ENCODE results near the gene RNF168.
A peak's percentile ranks its signal among the peaks of the same experiment; 100 is the strongest.
"Not testable (repeated sequence)": the region's sequence is repeated elsewhere in the genome, so short reads cannot be mapped to it uniquely, and the experiment has no call there.

RNF168 gene, protein sequence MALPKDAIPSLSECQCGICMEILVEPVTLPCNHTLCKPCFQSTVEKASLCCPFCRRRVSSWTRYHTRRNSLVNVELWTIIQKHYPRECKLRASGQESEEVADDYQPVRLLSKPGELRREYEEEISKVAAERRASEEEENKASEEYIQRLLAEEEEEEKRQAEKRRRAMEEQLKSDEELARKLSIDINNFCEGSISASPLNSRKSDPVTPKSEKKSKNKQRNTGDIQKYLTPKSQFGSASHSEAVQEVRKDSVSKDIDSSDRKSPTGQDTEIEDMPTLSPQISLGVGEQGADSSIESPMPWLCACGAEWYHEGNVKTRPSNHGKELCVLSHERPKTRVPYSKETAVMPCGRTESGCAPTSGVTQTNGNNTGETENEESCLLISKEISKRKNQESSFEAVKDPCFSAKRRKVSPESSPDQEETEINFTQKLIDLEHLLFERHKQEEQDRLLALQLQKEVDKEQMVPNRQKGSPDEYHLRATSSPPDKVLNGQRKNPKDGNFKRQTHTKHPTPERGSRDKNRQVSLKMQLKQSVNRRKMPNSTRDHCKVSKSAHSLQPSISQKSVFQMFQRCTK

DNA sequence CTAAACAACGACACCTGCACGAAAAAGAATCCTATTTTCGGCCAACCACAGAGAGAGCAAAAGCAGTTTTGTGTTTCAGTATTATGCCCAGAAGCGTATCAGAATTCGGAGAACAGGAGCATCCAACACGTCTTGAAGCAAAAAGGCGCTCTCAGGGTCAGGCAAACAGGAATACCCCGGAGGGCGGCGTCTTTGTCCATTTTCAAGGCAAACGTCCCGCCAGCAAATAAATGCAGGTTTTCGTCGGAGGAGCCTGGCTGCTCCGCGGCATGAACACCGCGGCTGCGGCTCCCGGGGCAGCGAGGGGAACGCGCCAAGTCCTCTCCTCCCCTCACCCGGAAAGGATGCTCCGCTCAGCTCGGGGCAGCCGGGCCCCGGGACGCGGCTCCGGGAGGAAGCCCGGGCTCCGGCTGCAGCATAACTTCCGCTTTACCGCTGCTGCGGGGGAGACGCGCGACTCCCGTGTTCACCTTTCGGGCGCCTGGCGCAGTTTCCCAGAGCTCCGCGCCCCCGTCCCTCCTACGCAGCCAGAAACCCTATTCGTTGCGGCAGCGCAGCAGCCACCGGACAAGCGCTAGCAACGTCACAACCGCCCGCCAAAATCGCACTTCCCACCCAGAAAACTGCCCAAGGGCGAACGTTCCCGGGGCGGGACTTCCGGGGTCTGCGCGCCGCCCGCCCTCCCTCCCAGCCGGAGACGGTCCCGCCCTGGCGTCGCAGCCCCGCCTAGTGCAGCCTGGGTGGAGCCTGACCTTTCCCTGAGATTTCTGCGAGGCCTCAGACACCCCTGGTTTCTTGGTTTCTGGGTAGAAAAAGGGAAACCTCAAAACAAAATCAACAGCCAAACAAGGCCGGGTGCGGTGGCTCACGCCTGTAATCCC is at the start of gene RNF168:
TSS of gene RNF168 (minus strand) at position 573 of the 881 bp plus-strand sequence. CDS start 595 bp downstream, outside the sequence.
- DNase-seq: peak; percentile 94

- DNase-seq: no peak
Observed at GRCh38 chr3:196552253-196552652, 48.7 kb upstream of the RNF168 start.

DNA sequence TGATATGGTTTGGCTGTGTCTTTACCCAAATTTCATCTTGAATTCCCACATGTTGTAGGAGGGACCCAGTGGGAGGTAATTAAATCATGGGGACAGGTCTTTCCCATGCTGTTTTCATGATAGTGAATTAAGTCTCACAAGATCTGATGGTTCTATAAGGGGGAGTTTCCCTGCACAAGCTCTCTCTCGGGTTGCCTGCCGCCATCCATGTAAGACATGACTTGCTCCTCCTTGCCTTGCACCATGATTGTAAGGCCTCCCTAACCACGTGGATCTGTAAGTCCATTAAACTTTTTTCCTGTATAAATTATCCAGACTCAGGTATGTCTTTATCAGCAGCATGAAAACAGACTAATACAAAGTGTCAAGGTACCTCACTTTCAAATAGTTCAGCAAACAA is 46.6 kb upstream of the RNF168 start:
- not testable (repeated sequence) for DNase-seq

DNA sequence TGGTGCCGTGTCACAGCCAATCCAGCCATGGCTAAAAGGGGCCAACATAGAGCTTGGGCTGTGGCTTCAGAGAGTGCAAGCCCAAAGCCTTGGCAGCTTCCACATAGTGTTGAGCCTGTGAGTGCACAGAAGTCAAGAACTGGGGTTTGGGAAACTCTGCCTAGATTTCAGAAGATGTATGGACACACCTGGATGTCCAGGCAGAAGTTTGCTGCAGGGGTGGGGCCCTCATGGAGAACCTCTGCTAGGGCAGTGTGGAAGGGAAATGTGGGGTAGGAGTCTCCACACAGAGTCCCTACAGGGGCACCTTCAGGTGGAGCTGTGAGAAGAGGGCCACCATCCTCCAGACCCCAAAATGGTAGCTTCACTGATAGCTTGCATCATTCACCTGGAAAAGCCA is 45.7 kb upstream of the RNF168 start:
- not testable (repeated sequence) for DNase-seq

- DNase-seq: no peak
Observed at GRCh38 chr3:196547067-196547466, 43.5 kb upstream of the RNF168 start.

- DNase-seq: no peak
Observed at GRCh38 chr3:196546537-196546936, 43.0 kb upstream of the RNF168 start.

- DNase-seq: no peak
Observed at GRCh38 chr3:196544491-196544992, 41.0 kb upstream of the RNF168 start.

GRCh38 chr3:196541684-196542445 is 38.3 kb upstream of the RNF168 start:
- no peak for DNase-seq

GRCh38 chr3:196537319-196537984 is 33.9 kb upstream of the RNF168 start:
- DNase-seq: no peak

GRCh38 chr3:196533260-196533681 is 29.7 kb upstream of the RNF168 start:
- no peak for DNase-seq

DNA sequence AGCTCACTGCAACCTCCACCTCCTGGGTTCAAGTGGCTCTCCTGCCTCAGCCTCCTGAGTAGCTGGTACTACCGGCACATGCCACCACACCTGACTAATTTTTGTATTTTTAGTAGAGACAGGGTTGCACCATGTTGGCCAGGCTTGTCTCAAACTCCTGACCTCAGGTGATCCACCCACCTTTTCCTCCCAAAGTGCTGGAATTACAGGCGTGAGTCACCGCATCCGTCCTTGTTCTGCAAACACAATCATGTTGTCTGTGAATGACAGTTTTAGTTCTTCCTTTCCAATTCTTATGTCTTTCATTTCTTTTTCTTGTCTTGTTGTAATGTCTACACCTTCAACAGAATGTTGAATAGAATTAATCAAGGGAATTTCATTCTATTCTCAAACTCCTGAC is 27.9 kb upstream of the RNF168 start:
- DNase-seq: no peak

GRCh38 chr3:196528639-196529233 is 25.2 kb upstream of the RNF168 start:
- DNase-seq: peak; percentile 69

DNA sequence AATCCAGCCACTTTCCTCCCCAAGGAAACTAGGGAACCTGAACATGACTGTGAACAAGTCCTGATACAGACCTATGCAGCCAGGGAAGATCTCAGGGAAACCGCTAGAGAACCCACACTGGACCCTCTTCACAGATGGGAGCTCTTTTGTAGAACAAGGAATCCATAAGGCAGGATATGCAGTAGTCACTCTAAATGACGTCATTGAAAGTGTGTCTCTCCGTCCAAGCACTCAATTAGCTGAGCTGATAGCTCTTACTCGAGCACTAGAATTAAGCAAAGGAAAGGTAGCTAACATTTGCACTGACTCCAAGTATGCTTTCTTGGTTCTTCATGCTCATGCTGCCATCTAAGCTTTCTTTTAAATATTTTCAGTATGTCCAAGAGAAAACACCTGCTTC is 21.6 kb upstream of the RNF168 start:
- DNase-seq: no peak

GRCh38 chr3:196524527-196524926 is 21.0 kb upstream of the RNF168 start:
- DNase-seq: no peak

- no peak for DNase-seq
Observed at GRCh38 chr3:196523841-196524240, 20.3 kb upstream of the RNF168 start.

DNA sequence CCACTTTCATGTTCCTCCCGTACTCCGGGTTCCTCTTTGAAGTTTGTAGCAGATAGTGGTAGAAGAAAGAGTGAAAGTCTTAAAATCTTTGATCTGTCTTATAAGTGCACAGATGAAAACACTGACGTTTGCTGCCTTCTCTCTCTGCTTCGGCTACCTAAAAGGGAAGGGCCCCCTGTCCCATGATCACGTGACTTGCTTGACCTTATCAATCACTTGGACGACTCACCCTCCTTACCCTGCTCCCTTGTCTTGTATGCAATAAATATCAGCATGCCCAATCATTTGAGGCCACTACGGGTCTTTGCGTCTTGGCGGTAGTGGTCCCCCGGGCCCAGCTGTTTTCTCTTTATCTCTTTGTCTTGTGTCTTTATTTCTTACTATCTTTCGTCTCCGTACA is 17.7 kb upstream of the RNF168 start:
- not testable (repeated sequence) for DNase-seq

DNA sequence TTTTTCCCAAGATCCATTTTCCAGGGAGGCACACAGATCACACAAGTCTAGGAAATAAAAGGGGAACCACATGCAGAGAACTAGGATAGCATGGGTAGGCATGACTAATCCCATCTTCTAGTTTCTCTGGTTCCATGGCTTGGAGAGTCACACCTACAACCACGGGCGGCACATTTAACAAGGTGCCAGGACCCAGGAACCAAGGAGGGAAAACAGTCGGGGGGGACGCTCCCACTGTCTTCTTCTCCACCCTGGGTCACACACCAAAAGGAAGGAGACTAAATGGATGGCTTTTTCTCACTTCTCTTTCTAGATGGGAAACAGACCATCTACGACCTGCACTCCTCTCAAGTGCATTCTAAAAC is 16.1 kb upstream of the RNF168 start:
- no peak for DNase-seq

DNA sequence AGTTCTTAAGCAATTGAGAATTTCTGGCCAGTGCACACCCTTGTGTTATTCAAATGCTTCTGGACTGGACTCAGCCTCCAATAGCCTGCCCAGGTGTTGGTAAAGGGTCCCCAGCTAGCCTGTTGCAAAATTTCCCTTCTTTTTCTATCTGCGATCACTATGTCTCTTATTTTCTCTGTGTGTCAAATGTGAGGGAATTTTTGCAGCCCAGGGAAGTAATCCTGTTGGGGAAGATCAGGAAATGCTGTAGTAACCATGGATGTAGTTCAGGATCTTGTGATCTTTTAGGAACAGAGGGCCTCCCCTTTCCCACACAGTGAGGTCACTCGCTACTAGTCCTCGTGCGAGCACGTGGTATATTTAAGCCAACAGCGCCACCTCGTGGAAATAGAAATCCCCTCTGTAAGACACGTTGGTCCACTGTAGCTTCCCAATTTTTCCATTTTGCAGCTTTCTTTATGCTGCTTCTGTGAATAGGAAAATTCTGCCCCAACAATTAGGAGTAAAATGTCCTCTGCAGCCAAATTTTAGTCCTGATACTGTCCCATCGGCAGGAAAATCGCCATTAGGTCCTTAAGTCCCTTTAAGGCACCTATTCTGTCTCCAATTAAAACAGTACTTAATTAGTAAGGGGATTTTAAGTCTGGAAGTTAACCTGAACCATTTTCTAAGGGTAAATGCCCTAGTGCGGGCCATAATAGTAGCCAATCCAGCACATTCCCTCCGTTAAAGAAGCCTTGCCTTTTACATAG is 15.6 kb upstream of the RNF168 start:
- DNase-seq: no peak

GRCh38 chr3:196517919-196518318 is 14.4 kb upstream of the RNF168 start:
- no peak for DNase-seq

- no peak for DNase-seq
Observed at GRCh38 chr3:196517162-196517800, 13.7 kb upstream of the RNF168 start.
